Upper lobe of right lung (tissue), 1 donor: ENCODE results near the gene TSC1. TPM values are rescaled to one million over a fixed set of nuclear protein-coding genes. Genes with fewer than 3 reads are reported as not detected.

Experiments used
- ATAC-seq: fragments of 200-7000 bp; cut with Tn5 transposase; one replicate; pipeline ENCODE4 v1.9.1; 2020; ENCODE audit warnings: mild to moderate bottlenecking, moderate library complexity
- DNase-seq: peaks from one replicate; pipeline ENCODE4 v3.0.0-alpha.2; 2020
- H3K27ac ChIP-seq: fragments of 200-600 bp; one replicate; pipeline ENCODE4 v1.8.0; 2022
- H3K27me3 ChIP-seq: fragments of 200-600 bp; one replicate; pipeline ENCODE4 v1.8.0; 2022; ENCODE audit warnings: mild to moderate bottlenecking
- H3K36me3 ChIP-seq: fragments of 200-600 bp; one replicate; pipeline ENCODE4 v1.8.0; 2022
- H3K4me1 ChIP-seq: fragments of 200-600 bp; one replicate; pipeline ENCODE4 v1.8.0; 2022
- H3K4me3 ChIP-seq: fragments of 200-600 bp; one replicate; pipeline ENCODE4 v1.8.0; 2022; ENCODE audit warnings: mild to moderate bottlenecking
- H3K9me3 ChIP-seq: fragments of 200-600 bp; one replicate; pipeline ENCODE4 v1.8.0; 2022
- CTCF ChIP-seq: fragments of 200-600 bp; IDR thresholded peaks from one replicate; pipeline ENCODE4 v1.8.0; 2022; ENCODE audit warnings: antibody characterized with exemption
- intact Hi-C: fragments of 100-400 bp; cut with DNase I; formaldehyde crosslinking; loops from one replicate; pipeline ENCODE4 v1.11.0; 2022
- total RNA-seq: library from RNA; stranded (reverse); fragmentation: NEBNext Ultra II Directional; extraction: Animal tissue kit (Norgen Biotek cat#: 25700); gene quantifications from one replicate; pipeline ENCODE4 v1.2.1, GENCODE V29; 2021
- donor health status: DM: no; HTN: yes; CAD: no; lungs with severe emphysema.

TSC1 gene
- total RNA-seq, 1 donor from 2014 or later = 44.9 TPM

- no peak for ATAC-seq
- no peak for DNase-seq
- no peak overlapping the region for H3K4me3 ChIP-seq
- no peaks in the 10 kb centered on the region for H3K9me3 ChIP-seq
- no peak for TF ChIP-seq CTCF
- H3K27ac ChIP-seq = no peak overlapping the region
- H3K27me3 ChIP-seq = no peaks in the 10 kb centered on the region
- peaks cover 70% of the 10 kb centered on the region for H3K36me3 ChIP-seq
- no peaks in the 10 kb centered on the region for H3K4me1 ChIP-seq
- intact Hi-C loops = no loop called here
These were observed 35.1 kb downstream of the TSC1 start for GRCh38 chr9:132909311-132909710.

GRCh38 chr9:132908635-132909034, 35.8 kb downstream of the TSC1 start:
- no peak for DNase-seq
- TF ChIP-seq CTCF = no peak
- no peaks in the 10 kb centered on the region for H3K9me3 ChIP-seq
- ATAC-seq = no peak
- H3K27me3 ChIP-seq = no peaks in the 10 kb centered on the region
- H3K27ac ChIP-seq = no peak overlapping the region
- intact Hi-C loops = no loop called here
- H3K36me3 ChIP-seq = peaks cover 73% of the 10 kb centered on the region
- no peaks in the 10 kb centered on the region for H3K4me1 ChIP-seq
- no peak overlapping the region for H3K4me3 ChIP-seq

- Histone ChIP-seq H3K36me3 (peaks cover 75% of the 10 kb centered on the region), H3K27me3 (no peaks in the 10 kb centered on the region), H3K9me3 (no peaks in the 10 kb centered on the region), H3K27ac (no peak overlapping the region), H3K4me3 (no peak overlapping the region), H3K4me1 (no peaks in the 10 kb centered on the region)
- intact Hi-C loops = no loop called here
- TF ChIP-seq CTCF = no peak
- no peak for DNase-seq
- ATAC-seq = no peak
These were observed 38.7 kb downstream of the TSC1 start for GRCh38 chr9:132905726-132906125.

- Histone ChIP-seq H3K27me3 (no peaks in the 10 kb centered on the region), H3K27ac (no peak overlapping the region), H3K36me3 (peaks cover 75% of the 10 kb centered on the region), H3K4me1 (no peaks in the 10 kb centered on the region), H3K9me3 (no peaks in the 10 kb centered on the region), H3K4me3 (no peak overlapping the region)
- TF ChIP-seq CTCF = no peak
- intact Hi-C loops = no loop called here
- no peak for ATAC-seq
- no peak for DNase-seq
These were observed 40.6 kb downstream of the TSC1 start for GRCh38 chr9:132903574-132904492.

- no peaks in the 10 kb centered on the region for H3K27me3 ChIP-seq
- H3K27ac ChIP-seq = no peak overlapping the region
- H3K4me3 ChIP-seq = no peak overlapping the region
- no peaks in the 10 kb centered on the region for H3K4me1 ChIP-seq
- H3K9me3 ChIP-seq = no peaks in the 10 kb centered on the region
- H3K36me3 ChIP-seq = peaks cover 82% of the 10 kb centered on the region
- intact Hi-C loops = no loop called here
- DNase-seq (no peak), ATAC-seq (peak; percentile 93)
- peak; percentile 95 for TF ChIP-seq CTCF
These were observed 42.3 kb downstream of the TSC1 start for GRCh38 chr9:132901858-132902831.
